ENCODE measurements around the gene UBQLN2. TPM values are rescaled to one million over a fixed set of nuclear protein-coding genes. Genes with fewer than 3 reads are reported as not detected.
A peak's percentile ranks its signal among the peaks of the same experiment; 100 is the strongest.
"Not testable (repeated sequence)": the region's sequence is repeated elsewhere in the genome, so short reads cannot be mapped to it uniquely, and the experiment has no call there.

Gene UBQLN2
- 9.2 and 18.4 TPM in 2 replicates for total RNA-seq (2014; rRNA removed; shearing (Covaris generic); ENCODE audit: low replicate concordance)

DNA sequence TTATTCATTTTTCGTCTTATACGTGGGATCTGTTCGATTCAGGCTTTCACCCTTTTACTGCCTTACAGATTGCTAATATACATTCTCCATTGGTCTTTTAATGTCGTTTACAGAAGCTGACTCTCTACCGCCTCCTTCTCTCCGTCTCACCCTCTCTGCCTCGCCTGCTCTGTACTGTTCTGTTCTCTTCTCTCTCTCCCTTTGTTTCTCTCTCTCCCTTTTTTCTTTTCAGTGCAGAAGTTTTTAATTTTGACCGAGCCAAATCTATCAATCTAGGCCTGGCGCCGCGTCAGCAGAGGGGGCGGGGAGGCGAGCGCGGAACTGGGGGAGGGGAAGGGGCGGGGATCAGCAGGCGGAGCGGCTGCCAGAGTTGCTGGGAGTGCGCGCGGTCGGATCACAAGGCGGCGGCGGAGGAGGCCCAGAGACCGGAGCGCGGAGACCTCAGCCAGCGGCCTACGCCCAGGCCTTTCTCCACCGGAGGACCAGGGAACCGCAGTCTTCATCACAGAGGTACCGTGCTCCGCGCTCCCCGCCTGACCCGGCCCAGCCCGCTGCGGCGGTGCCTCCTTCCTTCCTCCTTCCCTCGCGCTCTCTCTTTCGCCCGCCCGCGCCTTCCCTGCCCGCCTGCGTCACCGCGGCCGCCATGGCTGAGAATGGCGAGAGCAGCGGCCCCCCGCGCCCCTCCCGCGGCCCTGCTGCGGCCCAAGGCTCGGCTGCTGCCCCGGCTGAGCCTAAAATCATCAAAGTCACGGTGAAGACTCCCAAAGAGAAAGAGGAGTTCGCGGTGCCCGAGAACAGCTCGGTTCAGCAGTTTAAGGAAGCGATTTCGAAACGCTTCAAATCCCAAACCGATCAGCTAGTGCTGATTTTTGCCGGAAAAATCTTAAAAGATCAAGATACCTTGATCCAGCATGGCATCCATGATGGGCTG is at the start of gene UBQLN2:
Gene UBQLN2, plus strand, starts transcription at position 397 of the 931 bp plus-strand sequence. Its CDS starts 247 bp downstream, at position 644.
- Histone ChIP-seq H3K79me2 (ENCODE audit: low read length) (peaks cover 49% of the 10 kb centered on the region), H3K4me1 (ENCODE audit: low read length) (peaks cover 21% of the 10 kb centered on the region), H3K27me3 (ENCODE audit: low read length) (no peaks in the 10 kb centered on the region), H3K9ac (ENCODE audit: low read length) (peak within 1 kb of the TSS; percentile 87), H3K27ac (ENCODE audit: low read length) (peak within 1 kb of the TSS; percentile 83), H3K36me3 (ENCODE audit: insufficient read depth, low read length) (peaks cover 5% of the 10 kb centered on the region; the same call in 1 of the 2 replicates), H3K9me2 (replicated peaks; ENCODE audit: insufficient read depth, low read length) (no peaks in the 10 kb centered on the region), H3K4me3 (ENCODE audit: low read length) (peak within 1 kb of the TSS; percentile 78), H3K4me2 (ENCODE audit: low read depth, low read length, poor library complexity, severe bottlenecking) (peak within 1 kb of the TSS; percentile 80), H4K20me1 (ENCODE audit: insufficient read depth, low read depth, low read length) (no peaks in the 10 kb centered on the region; the same call in 1 of the 2 replicates), H2AFZ (ENCODE audit: low read length) (peak within 1 kb of the TSS; percentile 43), H3K9me3 (ENCODE audit: low read length) (no peaks in the 10 kb centered on the region)
- peak; percentile 89 for DNase-seq

DNA sequence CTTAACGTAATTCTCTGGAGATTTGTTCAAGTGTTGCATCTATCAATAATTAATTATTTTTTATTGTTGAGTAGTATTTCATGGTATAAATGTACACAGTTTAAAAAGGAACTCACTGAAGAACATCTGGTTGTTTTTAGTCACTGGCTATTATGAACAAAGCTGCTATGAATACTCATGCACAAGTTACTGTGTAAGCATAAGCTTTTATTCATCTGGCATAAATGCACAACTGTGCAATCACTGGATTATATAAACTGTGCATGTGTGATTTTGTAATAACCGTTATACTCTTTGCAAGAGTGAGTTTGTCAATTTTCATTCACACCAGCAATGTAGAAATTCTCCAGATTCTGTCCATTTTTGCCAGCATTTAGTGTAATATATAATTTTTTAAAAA is 43.8 kb upstream of the UBQLN2 start:
- H3K9ac ChIP-seq (ENCODE audit: low read length) = no peak overlapping the region
- H3K4me3 ChIP-seq (ENCODE audit: low read length) = no peak overlapping the region
- no peaks in the 10 kb centered on the region for H3K79me2 ChIP-seq (ENCODE audit: low read length)
- no peak for DNase-seq
- no peak overlapping the region for H2AFZ ChIP-seq (ENCODE audit: low read length)
- no peaks in the 10 kb centered on the region for H3K36me3 ChIP-seq (ENCODE audit: insufficient read depth, low read length)
- H3K4me1 ChIP-seq (ENCODE audit: low read length) = no peaks in the 10 kb centered on the region
- no peak overlapping the region for H3K4me2 ChIP-seq (ENCODE audit: low read depth, low read length, poor library complexity, severe bottlenecking)
- H4K20me1 ChIP-seq (ENCODE audit: insufficient read depth, low read depth, low read length) = no peaks in the 10 kb centered on the region
- no peaks in the 10 kb centered on the region for H3K9me3 ChIP-seq (ENCODE audit: low read length)
- no peaks in the 10 kb centered on the region for H3K9me2 ChIP-seq (replicated peaks; ENCODE audit: insufficient read depth, low read length)
- no peak overlapping the region for H3K27ac ChIP-seq (ENCODE audit: low read length)
- no peaks in the 10 kb centered on the region for H3K27me3 ChIP-seq (ENCODE audit: low read length)

DNA sequence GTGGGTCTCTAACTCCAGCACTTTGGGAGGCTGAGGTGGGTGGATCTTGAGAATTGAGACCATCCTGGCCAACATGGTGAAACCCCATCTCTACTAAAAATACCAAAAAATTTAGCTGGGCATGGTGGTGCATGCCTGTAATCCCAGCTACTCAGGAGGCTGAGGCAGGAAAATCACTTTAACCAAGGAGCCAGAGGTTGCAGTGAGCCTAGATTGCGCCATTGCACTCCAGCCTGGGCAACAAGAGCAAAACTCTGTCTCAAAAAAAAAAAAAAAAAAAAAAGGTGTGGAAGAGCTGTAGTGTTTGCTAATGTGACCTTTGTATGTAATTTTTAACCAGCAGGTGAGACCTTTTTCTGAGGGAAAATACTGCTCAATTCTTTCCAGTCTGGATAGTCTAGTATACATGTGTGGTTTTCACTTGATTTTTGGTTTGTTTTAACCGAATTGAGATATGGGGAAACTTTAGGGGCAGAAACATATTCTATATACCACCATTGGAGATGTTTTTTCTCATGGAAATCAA is 33.9 kb upstream of the UBQLN2 start:
- not testable (repeated sequence) for H3K27me3 ChIP-seq (ENCODE audit: low read length); H3K9me3 ChIP-seq (ENCODE audit: low read length); H3K4me2 ChIP-seq (ENCODE audit: low read depth, low read length, poor library complexity, severe bottlenecking); H3K36me3 ChIP-seq (ENCODE audit: insufficient read depth, low read length); H2AFZ ChIP-seq (ENCODE audit: low read length); H3K79me2 ChIP-seq (ENCODE audit: low read length); H3K9ac ChIP-seq (ENCODE audit: low read length); DNase-seq; H3K9me2 ChIP-seq (replicated peaks; ENCODE audit: insufficient read depth, low read length); H4K20me1 ChIP-seq (ENCODE audit: insufficient read depth, low read depth, low read length); H3K4me3 ChIP-seq (ENCODE audit: low read length); H3K27ac ChIP-seq (ENCODE audit: low read length); H3K4me1 ChIP-seq (ENCODE audit: low read length)

DNA sequence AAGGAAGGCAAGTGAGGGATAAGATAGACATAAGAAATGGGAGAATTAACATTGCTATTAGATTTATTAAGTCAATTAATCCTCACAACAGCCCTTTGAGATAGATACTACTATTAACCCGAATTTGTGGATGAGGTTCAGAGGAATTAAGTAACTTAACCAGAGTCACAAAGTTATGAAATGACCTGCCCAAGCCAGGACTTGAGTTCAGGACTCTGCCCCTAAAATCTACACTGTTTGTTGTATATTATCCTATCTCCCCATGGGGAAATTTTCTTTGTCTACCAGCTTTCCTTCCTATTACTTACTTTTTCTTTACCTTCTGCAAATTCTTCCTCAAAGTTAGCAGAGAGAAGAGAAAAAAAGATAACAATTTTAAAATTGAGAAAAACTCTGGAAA is 33.4 kb upstream of the UBQLN2 start:
- no peak overlapping the region for H2AFZ ChIP-seq (ENCODE audit: low read length)
- no peaks in the 10 kb centered on the region for H3K36me3 ChIP-seq (ENCODE audit: insufficient read depth, low read length)
- H3K27ac ChIP-seq (ENCODE audit: low read length) = no peak overlapping the region
- DNase-seq = no peak
- H3K27me3 ChIP-seq (ENCODE audit: low read length) = no peaks in the 10 kb centered on the region
- no peaks in the 10 kb centered on the region for H3K4me1 ChIP-seq (ENCODE audit: low read length)
- no peaks in the 10 kb centered on the region for H3K9me2 ChIP-seq (replicated peaks; ENCODE audit: insufficient read depth, low read length)
- no peak overlapping the region for H3K4me3 ChIP-seq (ENCODE audit: low read length)
- no peaks in the 10 kb centered on the region for H3K79me2 ChIP-seq (ENCODE audit: low read length)
- no peak overlapping the region for H3K4me2 ChIP-seq (ENCODE audit: low read depth, low read length, poor library complexity, severe bottlenecking)
- H3K9me3 ChIP-seq (ENCODE audit: low read length) = no peaks in the 10 kb centered on the region
- H3K9ac ChIP-seq (ENCODE audit: low read length) = no peak overlapping the region
- no peaks in the 10 kb centered on the region for H4K20me1 ChIP-seq (ENCODE audit: insufficient read depth, low read depth, low read length)

- H4K20me1 ChIP-seq (ENCODE audit: insufficient read depth, low read depth, low read length) = no peaks in the 10 kb centered on the region
- H3K9me2 ChIP-seq (replicated peaks; ENCODE audit: insufficient read depth, low read length) = no peaks in the 10 kb centered on the region
- DNase-seq = no peak
- no peak overlapping the region for H3K4me2 ChIP-seq (ENCODE audit: low read depth, low read length, poor library complexity, severe bottlenecking)
- H3K9me3 ChIP-seq (ENCODE audit: low read length) = peaks cover 2% of the 10 kb centered on the region; the same call in 1 of the 2 replicates
- H3K79me2 ChIP-seq (ENCODE audit: low read length) = no peaks in the 10 kb centered on the region
- H3K27ac ChIP-seq (ENCODE audit: low read length) = no peak overlapping the region
- no peak overlapping the region for H3K4me3 ChIP-seq (ENCODE audit: low read length)
- H3K36me3 ChIP-seq (ENCODE audit: insufficient read depth, low read length) = no peaks in the 10 kb centered on the region
- no peaks in the 10 kb centered on the region for H3K27me3 ChIP-seq (ENCODE audit: low read length)
- H3K9ac ChIP-seq (ENCODE audit: low read length) = no peak overlapping the region
- H3K4me1 ChIP-seq (ENCODE audit: low read length) = no peaks in the 10 kb centered on the region
- H2AFZ ChIP-seq (ENCODE audit: low read length) = no peak overlapping the region
Measured at GRCh38 chrX:56550667-56551066, 12.8 kb upstream of the UBQLN2 start.

- Histone ChIP-seq H3K4me3 (ENCODE audit: low read length) (no peak overlapping the region), H3K79me2 (ENCODE audit: low read length) (no peaks in the 10 kb centered on the region)
Measured at GRCh38 chrX:56554870-56555269, 8.6 kb upstream of the UBQLN2 start.

DNA sequence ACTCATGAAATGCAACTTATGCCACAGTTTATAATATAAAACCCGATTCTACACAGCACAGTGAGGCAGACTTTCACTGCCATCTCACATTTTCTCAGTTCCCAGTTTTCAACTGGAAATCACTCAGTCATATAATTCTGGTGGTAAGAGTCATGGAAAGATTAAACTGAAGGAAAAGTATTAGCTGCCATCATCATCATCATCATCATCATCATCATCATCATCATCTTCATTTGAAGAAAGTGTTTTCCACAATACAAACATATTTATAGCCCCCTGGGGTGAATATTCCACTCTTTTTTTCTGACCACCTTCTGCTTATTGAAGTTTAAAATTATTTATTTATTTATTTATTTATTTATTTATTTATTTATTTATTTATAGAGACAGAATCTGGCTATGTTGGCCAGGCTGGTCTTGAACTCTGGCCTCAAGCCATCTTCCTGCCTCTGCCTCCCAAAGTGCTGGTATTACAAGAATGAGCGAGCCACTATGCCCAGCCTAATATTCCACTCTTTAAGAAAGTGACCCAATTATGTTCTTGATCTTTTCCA is 6.0 kb upstream of the UBQLN2 start:
- Histone ChIP-seq H3K27ac (ENCODE audit: low read length) (no peak overlapping the region), H3K79me2 (ENCODE audit: low read length) (no peaks in the 10 kb centered on the region), H3K4me2 (ENCODE audit: low read depth, low read length, poor library complexity, severe bottlenecking) (no peak overlapping the region), H3K9me3 (ENCODE audit: low read length) (no peaks in the 10 kb centered on the region), H2AFZ (ENCODE audit: low read length) (no peak overlapping the region), H3K4me1 (ENCODE audit: low read length) (peaks cover 4% of the 10 kb centered on the region; the same call in 1 of the 2 replicates), H3K27me3 (ENCODE audit: low read length) (no peaks in the 10 kb centered on the region), H4K20me1 (ENCODE audit: insufficient read depth, low read depth, low read length) (no peaks in the 10 kb centered on the region), H3K9me2 (replicated peaks; ENCODE audit: insufficient read depth, low read length) (no peaks in the 10 kb centered on the region), H3K36me3 (ENCODE audit: insufficient read depth, low read length) (no peaks in the 10 kb centered on the region), H3K9ac (ENCODE audit: low read length) (no peak overlapping the region), H3K4me3 (ENCODE audit: low read length) (no peak overlapping the region)
- no peak for DNase-seq

More at GRCh38 chrX:56554870-56555269, 8.6 kb upstream of the UBQLN2 start:
- Histone ChIP-seq H3K4me2 (ENCODE audit: low read depth, low read length, poor library complexity, severe bottlenecking) (no peak overlapping the region), H4K20me1 (ENCODE audit: insufficient read depth, low read depth, low read length) (no peaks in the 10 kb centered on the region), H3K4me1 (ENCODE audit: low read length) (no peaks in the 10 kb centered on the region), H3K9ac (ENCODE audit: low read length) (no peak overlapping the region), H3K27me3 (ENCODE audit: low read length) (no peaks in the 10 kb centered on the region), H3K9me3 (ENCODE audit: low read length) (no peaks in the 10 kb centered on the region), H3K27ac (ENCODE audit: low read length) (no peak overlapping the region), H3K9me2 (replicated peaks; ENCODE audit: insufficient read depth, low read length) (no peaks in the 10 kb centered on the region), H3K36me3 (ENCODE audit: insufficient read depth, low read length) (no peaks in the 10 kb centered on the region), H2AFZ (ENCODE audit: low read length) (no peak overlapping the region)
- no peak for DNase-seq

Data from Karpas-422 (cell line).